ENCODE results near the gene EEA1. TPM values are rescaled to one million over a fixed set of nuclear protein-coding genes. Genes with fewer than 3 reads are reported as not detected.

Gene EEA1
- total and polyA plus RNA-seq, 2 of the 4 experiments (the other 2 are of a cell fraction): 4.6 to 12.5 TPM

DNA sequence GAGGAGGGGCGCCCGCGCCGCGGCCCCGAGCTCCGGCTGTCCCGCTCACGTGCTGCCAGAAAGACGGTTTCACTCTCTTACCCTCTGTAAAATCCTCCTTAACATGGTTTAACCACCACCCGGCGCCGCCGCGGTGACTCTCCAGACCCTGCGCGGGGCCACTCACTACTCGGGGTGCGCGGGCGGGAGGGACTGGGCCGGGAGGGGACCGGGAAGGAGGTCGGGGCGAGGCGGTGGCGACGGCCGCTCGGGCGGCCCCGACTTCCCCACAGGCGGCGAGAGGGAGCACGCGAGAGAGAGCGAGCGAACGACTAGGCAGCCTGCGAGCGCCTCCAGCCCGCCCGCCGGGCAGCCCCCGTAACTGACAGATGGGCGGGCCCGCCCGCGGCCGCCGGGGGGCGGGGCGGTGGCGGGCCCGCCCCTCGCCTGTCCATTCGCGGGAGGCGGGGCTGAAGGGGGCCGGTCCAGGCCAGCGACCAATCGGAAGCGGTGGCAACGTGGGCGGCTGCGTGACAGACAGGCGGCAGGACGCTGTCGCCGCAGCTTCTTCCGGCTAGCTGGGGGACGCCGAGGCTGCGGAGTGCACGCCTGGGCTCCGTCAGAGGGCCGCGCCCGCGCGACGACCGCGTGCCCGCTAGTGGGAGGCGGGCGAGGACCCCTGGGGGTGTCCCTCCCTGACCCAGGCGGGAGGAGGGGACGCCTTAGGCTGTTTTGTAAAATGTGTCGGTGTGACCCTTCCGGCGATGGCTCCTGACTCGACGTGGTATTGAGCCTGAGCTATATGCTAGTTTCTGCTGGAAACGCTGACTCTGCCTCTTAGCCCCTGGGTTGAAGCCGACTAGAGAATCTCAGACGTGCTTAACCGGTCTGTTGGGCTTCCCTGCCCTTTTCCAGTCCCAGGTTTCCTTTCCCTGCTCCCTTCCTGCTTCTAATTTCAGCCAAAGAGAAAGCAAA lies at the start of gene EEA1 (continued):
- TF ChIP-seq FOS (IDR thresholded peaks at IDR 0.05; ENCODE audit: low read depth, low read length): no peak
- TF ChIP-seq RCOR1 (IDR thresholded peaks at IDR 0.05; ENCODE audit: insufficient replicate concordance, low read length): no peak
- TF ChIP-seq MAZ (IDR thresholded peaks at IDR 0.05; ENCODE audit: borderline replicate concordance, low read depth, low read length): peak; percentile 59; the same call in 1 of the 2 replicates
- peak; percentile 77 for TF ChIP-seq BHLHE40 (IDR thresholded peaks at IDR 0.05; ENCODE audit: low read depth, low read length)
- TF ChIP-seq SMC3 (IDR thresholded peaks at IDR 0.05; ENCODE audit: low read depth, low read length): no peak

DNA sequence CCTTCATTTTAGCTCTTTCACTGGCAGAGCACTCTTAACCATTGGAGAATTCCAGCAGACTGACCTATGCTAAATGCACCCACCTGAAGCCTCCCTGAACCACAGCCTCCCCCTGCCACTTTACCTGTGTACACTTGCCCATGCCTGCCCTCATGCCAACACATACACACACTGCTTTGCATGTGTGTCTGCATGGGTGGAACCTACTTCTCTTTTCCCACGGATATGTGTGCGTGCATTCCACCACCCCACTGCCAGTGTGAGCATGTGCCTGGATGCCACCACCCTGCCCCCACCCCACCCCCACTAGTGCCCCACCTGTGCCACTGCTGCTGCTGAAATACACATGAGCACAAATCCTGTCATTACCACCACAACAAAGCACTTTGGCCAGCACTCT lies 49.5 kb upstream of the EEA1 start:
- H3K23ac ChIP-seq (ENCODE audit: low read depth, low read length): no peak overlapping the region
- ChIA-PET CTCF (no interaction called here), POLR2A (ENCODE audit: unreplicated experiment) (no interaction called here)
- no peak overlapping the region for H2BK120ac ChIP-seq (ENCODE audit: low read depth, low read length)
- H3K18ac ChIP-seq (ENCODE audit: low read depth, low read length): no peak overlapping the region
- H3K79me1 ChIP-seq (ENCODE audit: low read depth in 1 of 2, low read length in 2 of 2): no peaks in the 10 kb centered on the region
- no peak overlapping the region for H3K4ac ChIP-seq (ENCODE audit: low read depth, low read length)
- H2AFZ ChIP-seq (replicated peaks; ENCODE audit: low read length, poor library complexity): peak overlapping the region; percentile 47
- H3K36me3 ChIP-seq (ENCODE audit: control insufficient read depth, insufficient read depth, low read length): no peaks in the 10 kb centered on the region
- no peak overlapping the region for H3K4me3 ChIP-seq (ENCODE audit: insufficient read depth, low read depth, low read length)
- no peak for TF ChIP-seq MXI1 (IDR thresholded peaks at IDR 0.05; ENCODE audit: borderline replicate concordance, low read depth, low read length)
- TF ChIP-seq, protein P1, sequence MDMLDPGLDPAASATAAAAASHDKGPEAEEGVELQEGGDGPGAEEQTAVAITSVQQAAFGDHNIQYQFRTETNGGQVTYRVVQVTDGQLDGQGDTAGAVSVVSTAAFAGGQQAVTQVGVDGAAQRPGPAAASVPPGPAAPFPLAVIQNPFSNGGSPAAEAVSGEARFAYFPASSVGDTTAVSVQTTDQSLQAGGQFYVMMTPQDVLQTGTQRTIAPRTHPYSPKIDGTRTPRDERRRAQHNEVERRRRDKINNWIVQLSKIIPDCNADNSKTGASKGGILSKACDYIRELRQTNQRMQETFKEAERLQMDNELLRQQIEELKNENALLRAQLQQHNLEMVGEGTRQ (IDR thresholded peaks at IDR 0.05; ENCODE audit: low read depth, low read length): no peak
- no peak for TF ChIP-seq CHD1 (IDR thresholded peaks at IDR 0.05; ENCODE audit: low read depth, low read length)
- no peak for TF ChIP-seq RFX5 (IDR thresholded peaks at IDR 0.05; ENCODE audit: low read depth, low read length)
- no peak for TF ChIP-seq MAFK (IDR thresholded peaks at IDR 0.05; ENCODE audit: low read depth, low read length)
- TF ChIP-seq, protein P2, sequence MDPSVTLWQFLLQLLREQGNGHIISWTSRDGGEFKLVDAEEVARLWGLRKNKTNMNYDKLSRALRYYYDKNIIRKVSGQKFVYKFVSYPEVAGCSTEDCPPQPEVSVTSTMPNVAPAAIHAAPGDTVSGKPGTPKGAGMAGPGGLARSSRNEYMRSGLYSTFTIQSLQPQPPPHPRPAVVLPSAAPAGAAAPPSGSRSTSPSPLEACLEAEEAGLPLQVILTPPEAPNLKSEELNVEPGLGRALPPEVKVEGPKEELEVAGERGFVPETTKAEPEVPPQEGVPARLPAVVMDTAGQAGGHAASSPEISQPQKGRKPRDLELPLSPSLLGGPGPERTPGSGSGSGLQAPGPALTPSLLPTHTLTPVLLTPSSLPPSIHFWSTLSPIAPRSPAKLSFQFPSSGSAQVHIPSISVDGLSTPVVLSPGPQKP (IDR thresholded peaks at IDR 0.05; ENCODE audit: borderline replicate concordance, low read depth, low read length): no peak
- TF ChIP-seq NFE2L2 (IDR thresholded peaks at IDR 0.05; ENCODE audit: low read depth, low read length): no peak
- TF ChIP-seq FOS (IDR thresholded peaks at IDR 0.05; ENCODE audit: low read depth, low read length): no peak
- TF ChIP-seq POLR2A (IDR thresholded peaks at IDR 0.05; ENCODE audit: low read depth, low read length): no peak
- TF ChIP-seq MAZ (IDR thresholded peaks at IDR 0.05; ENCODE audit: borderline replicate concordance, low read depth, low read length): no peak
- no peak overlapping the region for H3K56ac ChIP-seq (ENCODE audit: extremely low read depth, insufficient read depth, low read length)
- H4K5ac ChIP-seq (ENCODE audit: low read depth, low read length): no peak overlapping the region
- 0 out of 2 replicates have a peak, but pooled peaks cover 3% of the 10 kb centered on the region for H3K9me1 ChIP-seq (ENCODE audit: insufficient read depth, low read length)
- H4K20me1 ChIP-seq (ENCODE audit: insufficient read depth, low read length): no peaks in the 10 kb centered on the region
- peaks cover 15% of the 10 kb centered on the region for H3K9me3 ChIP-seq (ENCODE audit: control insufficient read depth, insufficient read depth, low read length)
- dilution Hi-C loops (cut with HindIII; ENCODE audit: low sequenced_read_pairs, unreplicated experiment): loop anchor here (25.0 kb wide), 1 partner anchor 409 kb away; the partner anchor contains the start of gene NUDT4
- H2BK20ac ChIP-seq (ENCODE audit: low read depth, low read length): no peak overlapping the region; the same call in 1 of the 2 replicates
- BruUV-seq (replicated peaks): no TSS peak
- H3K4me2 ChIP-seq (ENCODE audit: low read depth, low read length): no peak overlapping the region
- H3K9ac ChIP-seq (ENCODE audit: low read depth, low read length): no peak overlapping the region
- no peak overlapping the region for H2BK5ac ChIP-seq (ENCODE audit: low read depth, low read length, poor library complexity, severe bottlenecking)
- H2BK15ac ChIP-seq (ENCODE audit: low read depth, low read length): no peak overlapping the region
- no peaks in the 10 kb centered on the region for H3K27me3 ChIP-seq (ENCODE audit: control insufficient read depth, insufficient read depth, low read length)
- in situ Hi-C loops (cut with MboI; ENCODE audit: low sequenced_read_pairs): loop anchor here (25.0 kb wide), 1 partner anchor 1134 kb away; no protein-coding TSS in a partner anchor
- H4K91ac ChIP-seq (ENCODE audit: insufficient read depth, low read depth, low read length): no peak overlapping the region
- no peak for ATAC-seq (ENCODE audit: low read depth)
- no peak overlapping the region for H3K27ac ChIP-seq (ENCODE audit: insufficient read depth, low read length)
- H3K14ac ChIP-seq (replicated peaks; ENCODE audit: low read depth, low read length): no peak overlapping the region
- H2AK5ac ChIP-seq (ENCODE audit: low read depth, low read length): peak overlapping the region; percentile 4; the same call in 1 of the 2 replicates
- intact Hi-C loops (cut with micrococcal nuclease): no loop called here
- H4K8ac ChIP-seq (ENCODE audit: low read depth in 2 of 2, low read length in 2 of 2): no peak overlapping the region
- H3K4me1 ChIP-seq (ENCODE audit: control insufficient read depth, insufficient read depth, low read length): no peaks in the 10 kb centered on the region
- WGBS, 2 experiments (ENCODE audit: extremely low coverage in 2 of 2, insufficient read length in 1 of 2): no CpG with 5 or more reads among the region's 2 CpGs
- no peak for DNase-seq
- no peak overlapping the region for H2AK9ac ChIP-seq (replicated peaks; ENCODE audit: low read depth, low read length, poor library complexity)
